ENCODE results near the gene LMTK2.

The LMTK2 gene

GRCh38 chr7:98256431-98256830 lies 149.8 kb downstream of the LMTK2 start:
- Histone ChIP-seq H3K4me2 (ENCODE audit: low read depth, low read length, poor library complexity, severe bottlenecking) (no peak overlapping the region), H3K27ac (ENCODE audit: low read depth, low read length) (no peak overlapping the region), H3K36me3 (ENCODE audit: low read length) (no peaks in the 10 kb centered on the region), H3F3A (ENCODE audit: insufficient read depth) (peaks cover 1% of the 10 kb centered on the region; the same call in 1 of the 2 replicates), H3K27me3 (ENCODE audit: low read length) (no peaks in the 10 kb centered on the region), H4K20me1 (ENCODE audit: low read depth, low read length) (no peaks in the 10 kb centered on the region), H3K9ac (ENCODE audit: low read length) (no peak overlapping the region), H3K4me3 (ENCODE audit: insufficient read depth, low read length, poor library complexity, severe bottlenecking) (no peak overlapping the region), H3K9me3 (ENCODE audit: insufficient read depth, low read length) (peaks cover 4% of the 10 kb centered on the region; the same call in 1 of the 2 replicates), H3K79me2 (ENCODE audit: insufficient read depth, low read length) (peaks cover 8% of the 10 kb centered on the region), H3K9me2 (replicated peaks; ENCODE audit: insufficient read depth, low read length) (no peaks in the 10 kb centered on the region), H2AFZ (ENCODE audit: low read depth, low read length, severe bottlenecking) (no peak overlapping the region)
- TF ChIP-seq EZH2phosphoT487 (conservative IDR thresholded peaks at IDR 0.05; ENCODE audit: low read length) (no peak), CTCF (IDR thresholded peaks at IDR 0.05; ENCODE audit: insufficient read depth, low read length, poor library complexity, severe bottlenecking) (no peak)

GRCh38 chr7:98257701-98258100 lies 151.0 kb downstream of the LMTK2 start:
- TF ChIP-seq CTCF (IDR thresholded peaks at IDR 0.05; ENCODE audit: insufficient read depth, low read length, poor library complexity, severe bottlenecking) (no peak), EZH2phosphoT487 (conservative IDR thresholded peaks at IDR 0.05; ENCODE audit: low read length) (no peak)
- H3K4me2 ChIP-seq (ENCODE audit: low read depth, low read length, poor library complexity, severe bottlenecking) = no peak overlapping the region
- no peaks in the 10 kb centered on the region for H3K9me2 ChIP-seq (replicated peaks; ENCODE audit: insufficient read depth, low read length)
- no peak overlapping the region for H3K27ac ChIP-seq (ENCODE audit: low read depth, low read length)
- no peaks in the 10 kb centered on the region for H3K36me3 ChIP-seq (ENCODE audit: low read length)
- H3F3A ChIP-seq (ENCODE audit: insufficient read depth) = no peaks in the 10 kb centered on the region
- no peaks in the 10 kb centered on the region for H4K20me1 ChIP-seq (ENCODE audit: low read depth, low read length)
- H3K27me3 ChIP-seq (ENCODE audit: low read length) = no peaks in the 10 kb centered on the region
- H3K4me3 ChIP-seq (ENCODE audit: insufficient read depth, low read length, poor library complexity, severe bottlenecking) = no peak overlapping the region
- H2AFZ ChIP-seq (ENCODE audit: low read depth, low read length, severe bottlenecking) = no peak overlapping the region
- H3K9me3 ChIP-seq (ENCODE audit: insufficient read depth, low read length) = peaks cover 5% of the 10 kb centered on the region; the same call in 1 of the 2 replicates
- no peak overlapping the region for H3K9ac ChIP-seq (ENCODE audit: low read length)
- peaks cover 3% of the 10 kb centered on the region for H3K79me2 ChIP-seq (ENCODE audit: insufficient read depth, low read length)

Measured in SU-DHL-6 (cell line).